ENCODE data around the gene ERC2. TPM values are rescaled to one million over a fixed set of nuclear protein-coding genes. Genes with fewer than 3 reads are reported as not detected.

ERC2 gene
- total and polyA plus RNA-seq, 2 donors (not counting 3 experiments of a cell fraction or from before 2014, with no cell fraction given) = 5.6 to 15.5 TPM

- Histone ChIP-seq H3K36me3 (ENCODE audit: control insufficient read depth in 2 of 2, extremely low read depth in 1 of 2, insufficient read depth in 2 of 2, low read length in 2 of 2) (no peaks in the 10 kb centered on the region), H3K4me2 (ENCODE audit: insufficient read depth, low read length) (no peak overlapping the region), H3K27me3 (ENCODE audit: control insufficient read depth in 2 of 2, insufficient read depth in 2 of 2, low read length in 2 of 2) (peaks cover 0 to 4% of the 10 kb centered on the region in 2 experiments), H3K27ac (ENCODE audit: insufficient read depth, low read depth, low read length) (no peak overlapping the region), H4K20me1 (replicated peaks; ENCODE audit: control insufficient read depth, extremely low read depth, insufficient read depth, low read length) (no peaks in the 10 kb centered on the region), H3K4me3 (replicated peaks in 1 of 3; ENCODE audit: insufficient read depth in 1 of 3, low read depth in 1 of 3, low read length in 3 of 3) (no peak overlapping the region), H3K9me1 (replicated peaks; ENCODE audit: control insufficient read depth, extremely low read depth, insufficient read depth, low read length) (no peaks in the 10 kb centered on the region), H3K9ac (replicated peaks; ENCODE audit: extremely low read depth, insufficient read depth, low read length) (no peak overlapping the region), H3K9me3 (replicated peaks; ENCODE audit: control insufficient read depth, insufficient read depth, low read length) (no peaks in the 10 kb centered on the region), H3K4me1 (ENCODE audit: control insufficient read depth, extremely low read depth, insufficient read depth, low read length) (no peaks in the 10 kb centered on the region), H2AFZ (ENCODE audit: low read depth, low read length) (no peak overlapping the region), H3K79me2 (ENCODE audit: control insufficient read depth, insufficient read depth, low read length) (no peaks in the 10 kb centered on the region)
- no TSS peak for BruUV-seq (replicated peaks)
- CTCF ChIA-PET = no interaction called here
- no peak for DNase-seq (ENCODE audit: low read depth, low spot score)
- no peak for TF ChIP-seq EZH2 (IDR thresholded peaks at IDR 0.05; ENCODE audit: borderline replicate concordance, low read depth, low read length, severe bottlenecking)
- TF ChIP-seq POLR2AphosphoS5 (IDR thresholded peaks at IDR 0.05; ENCODE audit: insufficient read depth, low read depth, low read length) = no peak
- no peak for TF ChIP-seq POLR2A (IDR thresholded peaks at IDR 0.05; ENCODE audit: low read depth, low read length)
- no peak for TF ChIP-seq CTCF (IDR thresholded peaks at IDR 0.05; ENCODE audit: extremely low read depth in 1 of 2, insufficient read depth in 1 of 2, low read depth in 1 of 2, low read length in 2 of 2)
- no peak for TF ChIP-seq GATA2 (IDR thresholded peaks at IDR 0.05; ENCODE audit: insufficient read depth, insufficient read length, low read depth, low read length)
- no peak for TF ChIP-seq MAX (IDR thresholded peaks at IDR 0.05; ENCODE audit: insufficient read depth, insufficient read length)
- no peak for TF ChIP-seq FOS (IDR thresholded peaks at IDR 0.05; ENCODE audit: borderline replicate concordance, insufficient read depth, low read length)
- TF ChIP-seq MYC (IDR thresholded peaks at IDR 0.05; ENCODE audit: low read depth, low read length) = no peak
- no peak for TF ChIP-seq JUN (IDR thresholded peaks at IDR 0.05; ENCODE audit: borderline replicate concordance, insufficient read depth, insufficient read length, low read depth)
- FAIRE-seq = no peak
- intact Hi-C loops (cut with micrococcal nuclease) = no loop called here
- POLR2A ChIA-PET = no interaction called here
- dilution Hi-C loops (cut with MboI; ENCODE audit: extremely low pct_ligation_motif_present, low sequenced_read_pairs) = no loop called here
Observed at GRCh38 chr3:55608301-55608937, 859.8 kb downstream of the ERC2 start.
